Panc1 (cell line): ENCODE data around the gene GTSF1L.

Experiments
- CTCF ChIP-seq: fragments of 450-650 bp; IDR thresholded peaks from 2 replicates; pipeline ENCODE4 v1.5.1; 2017; ENCODE audit warnings: mild to moderate bottlenecking
- POLR2AphosphoS5 ChIP-seq: IDR thresholded peaks from 2 replicates; pipeline ENCODE4 v1.6.1; 2012; ENCODE audit warnings: mild to moderate bottlenecking, low read depth, low read length, moderate library complexity
- REST ChIP-seq, 2 experiments: IDR thresholded peaks; 2 replicates each; pipeline ENCODE4 v1.6.1; 2011 to 2012; ENCODE audit warnings: low read depth in 2 of 2, control low read depth in 1 of 2, low read length in 1 of 2, mild to moderate bottlenecking in 1 of 2, moderate library complexity in 1 of 2; ENCODE audit not compliant: insufficient read depth in 1 of 2
- SIN3A ChIP-seq: IDR thresholded peaks from 2 replicates; pipeline ENCODE4 v1.6.1; 2012; ENCODE audit warnings: low read depth, mild to moderate bottlenecking, low read length, moderate library complexity, borderline replicate concordance; ENCODE audit not compliant: insufficient read depth
- TCF7L2 ChIP-seq: IDR thresholded peaks from 2 replicates; pipeline ENCODE4 v1.6.1; 2011; ENCODE audit warnings: mild to moderate bottlenecking, low read depth, low read length, inconsistent platforms

- TF ChIP-seq CTCF (no peak), POLR2AphosphoS5 (no peak), SIN3A (no peak), TCF7L2 (no peak), REST (IDR thresholded peaks at IDR 0.05; ENCODE audit: insufficient read depth in 1 of 2, low read depth in 2 of 2, low read length in 1 of 2) (no peak)
These were observed 44.4 kb downstream of the GTSF1L start for GRCh38 chr20:43682446-43682845.
